Fibroblast of upper back skin (primary cell): ENCODE results near the gene MCEMP1.
"Not testable (repeated sequence)": the region's sequence is repeated elsewhere in the genome, so short reads cannot be mapped to it uniquely, and the experiment has no call there.

Source experiments
- DNase-seq: peaks from one replicate; pipeline ENCODE4 v3.0.0-alpha.2; 2013

The MCEMP1 gene

DNA sequence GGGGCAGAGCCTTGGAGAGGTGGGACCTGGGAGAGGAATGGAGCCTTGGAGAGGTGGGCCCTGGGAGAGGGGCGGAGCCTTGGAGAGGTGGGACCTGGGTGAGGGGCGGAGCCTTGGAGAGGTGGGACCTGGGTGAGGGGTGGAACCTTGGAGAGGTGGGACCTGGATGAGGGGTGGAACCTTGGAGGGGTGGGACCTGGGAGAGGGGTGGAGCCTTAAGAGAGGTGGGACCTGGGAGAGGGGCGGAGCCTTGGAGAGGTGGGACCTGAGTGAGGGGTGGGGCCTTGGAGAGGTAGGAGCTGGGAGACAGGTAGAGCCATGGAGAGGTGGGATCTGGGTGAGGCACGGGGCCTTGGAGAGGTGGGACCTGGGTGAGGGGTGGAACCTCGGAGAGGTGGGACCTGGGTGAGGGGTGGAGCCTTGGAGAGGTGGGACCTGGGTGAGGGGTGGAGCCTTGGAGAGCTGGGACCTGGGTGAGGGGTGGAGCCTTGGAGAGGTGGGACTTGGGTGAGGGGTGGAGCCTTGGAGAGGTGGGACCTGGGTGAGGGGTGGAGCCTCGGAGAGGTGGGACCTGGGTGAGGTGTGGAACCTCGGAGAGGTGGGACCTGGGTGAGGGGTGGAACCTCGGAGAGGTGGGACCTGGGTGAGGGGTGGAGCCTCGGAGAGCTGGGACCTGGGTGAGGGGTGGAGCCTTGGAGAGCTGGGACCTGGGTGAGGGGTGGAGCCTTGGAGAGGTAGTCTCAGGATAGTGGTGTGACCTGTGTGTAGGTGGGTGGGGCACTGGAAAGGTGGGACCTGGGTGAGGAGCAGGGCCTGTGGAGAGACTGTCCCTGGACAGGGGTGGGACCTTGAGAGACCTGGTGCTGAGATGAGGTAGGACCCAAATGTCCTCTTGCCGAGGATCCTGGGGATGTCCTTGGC is 33.0 kb upstream of the MCEMP1 start:
- DNase-seq = not testable (repeated sequence)

DNA sequence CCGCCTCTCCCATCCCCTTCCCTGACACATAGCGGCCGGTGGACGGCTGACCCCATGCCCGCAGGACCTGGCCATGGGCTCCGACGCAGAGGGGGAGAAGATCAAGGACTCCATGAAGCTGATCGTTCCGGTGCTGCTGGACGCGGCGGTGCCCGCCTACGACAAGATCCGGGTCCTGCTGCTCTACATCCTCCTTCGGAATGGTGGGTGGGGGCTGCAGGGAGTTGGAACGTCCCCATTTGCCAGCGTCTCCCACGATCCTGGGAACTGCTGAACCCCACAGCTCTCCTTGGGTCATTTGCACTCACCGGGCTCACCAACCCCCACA is 32.4 kb upstream of the MCEMP1 start:
- no peak for DNase-seq

DNA sequence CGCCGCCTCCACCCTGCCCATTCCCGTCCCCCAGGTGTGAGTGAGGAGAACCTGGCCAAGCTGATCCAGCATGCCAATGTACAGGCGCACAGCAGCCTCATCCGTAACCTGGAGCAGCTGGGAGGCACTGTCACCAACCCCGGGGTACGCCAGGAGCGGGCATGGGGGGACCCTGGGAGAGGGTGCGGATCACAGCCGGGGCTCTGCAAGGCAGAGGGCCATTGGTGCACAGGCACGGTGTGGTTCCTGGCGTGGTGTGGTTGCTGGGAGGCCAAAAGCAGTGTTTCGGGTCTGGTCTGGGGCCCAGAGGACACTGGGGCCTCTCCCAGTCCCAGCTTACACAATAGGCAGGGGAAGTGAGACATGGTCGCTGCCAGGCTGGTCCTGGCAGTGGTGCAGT is 31.7 kb upstream of the MCEMP1 start:
- no peak for DNase-seq

DNA sequence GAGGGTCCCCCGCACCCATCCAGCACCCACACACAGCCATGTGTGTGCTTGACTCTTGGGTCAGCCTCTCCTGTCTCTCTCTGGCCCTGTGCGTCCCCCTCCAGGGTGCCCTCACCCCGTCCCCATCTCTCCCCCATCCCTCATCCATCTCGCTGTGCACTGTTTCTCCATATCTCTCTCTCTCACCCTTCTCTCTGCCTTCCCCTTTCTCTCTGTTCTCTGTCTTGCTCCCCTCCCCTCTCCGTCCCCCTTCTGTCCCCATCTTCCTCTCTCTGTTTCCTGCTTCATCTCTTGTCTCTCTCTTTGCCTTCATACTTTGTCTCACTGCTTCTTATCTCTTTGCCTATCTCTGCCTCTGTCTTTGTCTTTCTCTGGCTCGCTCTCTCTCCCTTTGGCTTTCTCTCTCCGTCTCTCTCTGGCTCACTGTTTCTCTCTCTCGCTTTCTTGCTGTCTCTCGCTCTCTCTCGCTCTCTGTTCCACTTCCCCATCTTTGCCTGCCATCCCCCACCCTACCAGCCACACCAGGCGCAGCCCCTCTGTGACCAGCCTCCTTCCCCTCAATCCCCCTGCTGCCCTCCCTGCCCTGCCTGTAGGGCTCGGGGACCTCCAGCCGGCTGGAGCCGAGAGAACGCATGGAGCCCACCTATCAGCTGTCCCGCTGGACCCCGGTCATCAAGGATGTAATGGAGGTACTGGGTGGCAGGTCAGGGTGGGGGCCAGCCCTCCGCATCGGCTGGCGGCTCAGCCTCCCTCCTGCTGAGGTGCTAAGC is 31.0 kb upstream of the MCEMP1 start:
- no peak for DNase-seq

DNA sequence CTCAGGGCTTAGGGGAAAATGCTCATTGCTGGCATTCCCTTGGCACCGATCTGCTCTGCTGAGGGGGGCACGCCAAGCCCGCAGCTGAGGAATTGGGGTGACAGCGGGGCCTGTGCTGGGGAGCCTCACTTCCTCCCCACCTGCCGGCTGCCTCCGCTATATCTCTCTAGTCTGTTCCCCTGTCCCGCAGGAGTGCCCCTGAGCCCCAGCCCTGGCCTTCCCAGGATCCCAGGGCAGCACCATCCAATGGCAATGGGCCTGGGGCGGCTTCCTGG is 30.5 kb upstream of the MCEMP1 start:
- DNase-seq = no peak

DNA sequence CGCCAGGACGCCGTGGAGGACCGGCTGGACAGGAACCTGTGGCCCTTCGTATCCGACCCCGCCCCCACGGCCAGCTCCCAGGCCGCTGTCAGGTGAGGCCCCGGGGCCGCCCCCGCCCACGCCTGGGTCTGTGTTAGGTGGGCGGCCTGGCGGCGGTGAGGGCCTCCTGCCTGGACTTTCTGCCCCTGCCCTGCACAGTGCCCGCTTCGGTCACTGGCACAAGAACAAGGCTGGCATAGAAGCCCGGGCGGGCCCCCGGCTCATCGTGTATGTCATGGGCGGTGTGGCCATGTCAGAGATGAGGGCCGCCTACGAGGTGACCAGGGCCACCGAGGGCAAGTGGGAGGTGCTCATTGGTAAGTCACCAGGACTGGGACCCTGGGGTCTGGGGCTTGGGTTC is 29.7 kb upstream of the MCEMP1 start:
- DNase-seq = no peak

DNA sequence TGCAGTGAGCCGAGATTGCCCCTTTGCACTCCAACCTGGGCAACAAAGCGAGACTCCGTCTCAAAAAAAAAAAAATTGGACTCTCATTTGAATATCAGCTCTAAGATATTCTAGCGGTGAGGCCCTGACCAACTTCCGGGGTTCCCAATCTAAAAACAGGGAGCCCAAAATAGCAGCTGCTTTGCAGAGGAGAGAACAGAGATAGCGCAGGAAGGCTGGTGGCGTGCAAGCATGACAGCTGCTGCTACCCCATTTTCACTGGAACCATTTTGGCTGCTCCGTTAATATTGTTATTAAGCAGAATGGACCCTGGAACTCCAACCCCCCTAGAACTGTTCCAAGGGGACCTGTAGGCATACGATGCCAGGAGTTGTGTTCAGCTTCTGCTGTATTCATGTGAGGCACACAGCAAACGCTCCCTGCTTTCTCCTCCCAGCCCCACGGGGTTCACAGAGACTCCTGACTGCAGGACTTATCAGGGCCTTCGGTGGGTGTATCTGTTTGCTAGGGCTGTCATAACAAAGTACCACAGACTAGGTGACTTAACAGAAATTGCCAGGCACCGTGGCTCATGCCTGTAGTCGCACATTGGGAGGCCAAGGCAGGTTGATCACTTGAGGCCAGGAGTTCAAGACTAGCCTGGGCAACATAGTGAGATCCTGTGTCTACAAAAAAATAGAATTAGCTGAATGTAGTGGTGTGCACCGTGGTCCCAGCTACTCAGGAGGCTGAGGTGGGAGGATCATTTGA is 28.4 kb upstream of the MCEMP1 start:
- no peak for DNase-seq

DNA sequence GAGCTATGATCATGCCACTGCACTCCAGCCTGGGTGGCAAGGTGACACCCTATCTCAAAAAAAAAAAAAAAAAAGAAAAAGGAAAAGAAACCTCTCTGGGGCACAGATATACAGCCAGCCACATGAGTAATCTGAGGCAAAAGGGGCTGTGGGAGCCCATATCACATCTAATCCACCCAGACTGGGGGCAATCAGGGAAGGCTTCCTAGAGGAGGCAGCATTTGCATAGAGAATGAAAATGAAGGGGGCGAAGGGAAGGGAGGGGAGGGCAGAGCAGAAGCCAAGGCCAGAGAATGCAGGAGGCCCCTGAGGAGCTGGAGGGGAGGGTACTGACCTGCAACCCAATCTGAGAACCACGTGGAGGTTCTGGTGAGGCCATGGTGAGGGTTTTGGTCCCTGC is 26.7 kb upstream of the MCEMP1 start:
- no peak for DNase-seq

DNA sequence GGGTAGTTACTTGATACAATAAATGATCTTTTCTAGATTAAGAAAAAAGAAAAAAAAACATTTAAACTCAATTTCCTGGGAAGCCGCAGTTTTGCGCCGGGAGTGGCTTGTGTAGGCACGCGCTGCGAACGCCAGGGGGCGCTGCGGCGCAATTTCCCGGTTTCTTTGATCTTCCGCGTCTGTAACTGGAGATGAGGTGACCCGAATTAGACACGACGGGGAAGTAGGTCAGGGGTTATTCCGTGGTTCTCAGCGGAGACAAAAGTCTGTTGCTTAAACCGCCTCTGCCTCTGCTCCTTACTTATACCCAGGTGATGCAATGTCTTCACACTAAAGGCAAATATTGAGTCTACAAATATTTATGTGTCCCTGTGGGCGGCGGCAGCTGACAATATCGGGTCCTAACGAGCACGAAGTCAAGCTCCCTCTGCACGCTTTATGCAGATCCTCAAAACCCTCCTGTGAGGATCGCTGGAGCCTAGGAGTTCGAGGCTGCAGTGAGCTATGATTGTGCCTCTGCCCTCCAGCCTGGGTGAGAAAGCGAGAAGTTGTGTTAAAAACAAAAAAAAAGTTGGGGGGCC is 24.7 kb upstream of the MCEMP1 start:
- DNase-seq = peak; percentile 59

DNA sequence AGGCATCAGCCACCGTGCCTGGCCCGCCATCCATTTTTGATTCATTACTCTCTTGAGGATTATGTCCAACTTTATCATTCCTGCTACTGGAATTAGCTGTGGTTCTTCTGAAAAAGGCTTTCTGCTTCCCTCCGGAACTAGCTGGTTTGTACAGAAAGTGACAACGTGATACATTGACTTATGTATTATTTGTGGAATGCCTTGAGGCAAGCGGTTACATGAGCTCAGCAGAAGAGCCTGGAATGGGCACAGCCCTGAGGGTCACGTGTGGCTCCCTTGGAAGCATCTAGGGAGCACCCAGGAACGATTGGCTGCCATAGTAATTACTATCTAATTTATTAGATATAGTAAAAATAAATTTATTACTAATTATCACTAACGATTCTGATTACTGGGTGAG is 22.5 kb upstream of the MCEMP1 start:
- peak; percentile 12 for DNase-seq

DNA sequence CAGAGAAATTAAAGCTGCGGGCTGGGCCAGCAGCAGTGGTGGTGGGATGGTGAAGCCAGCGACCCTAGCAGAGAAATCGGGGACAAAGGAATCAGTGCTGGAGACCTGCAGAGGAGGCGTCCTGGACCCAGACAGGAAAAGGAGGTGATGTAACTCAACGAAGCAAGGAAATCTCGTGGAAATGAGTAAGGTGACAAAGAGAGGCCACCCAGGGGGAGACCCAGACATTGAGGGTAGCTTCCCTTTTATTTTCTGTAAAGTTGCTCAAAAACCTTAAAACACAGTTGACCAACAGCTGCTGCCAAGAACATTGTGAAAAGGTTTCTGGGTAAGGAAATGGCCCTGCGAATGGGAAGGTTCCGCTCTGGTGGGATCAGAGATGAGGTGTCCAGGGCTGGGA is 21.3 kb upstream of the MCEMP1 start:
- no peak for DNase-seq

DNA sequence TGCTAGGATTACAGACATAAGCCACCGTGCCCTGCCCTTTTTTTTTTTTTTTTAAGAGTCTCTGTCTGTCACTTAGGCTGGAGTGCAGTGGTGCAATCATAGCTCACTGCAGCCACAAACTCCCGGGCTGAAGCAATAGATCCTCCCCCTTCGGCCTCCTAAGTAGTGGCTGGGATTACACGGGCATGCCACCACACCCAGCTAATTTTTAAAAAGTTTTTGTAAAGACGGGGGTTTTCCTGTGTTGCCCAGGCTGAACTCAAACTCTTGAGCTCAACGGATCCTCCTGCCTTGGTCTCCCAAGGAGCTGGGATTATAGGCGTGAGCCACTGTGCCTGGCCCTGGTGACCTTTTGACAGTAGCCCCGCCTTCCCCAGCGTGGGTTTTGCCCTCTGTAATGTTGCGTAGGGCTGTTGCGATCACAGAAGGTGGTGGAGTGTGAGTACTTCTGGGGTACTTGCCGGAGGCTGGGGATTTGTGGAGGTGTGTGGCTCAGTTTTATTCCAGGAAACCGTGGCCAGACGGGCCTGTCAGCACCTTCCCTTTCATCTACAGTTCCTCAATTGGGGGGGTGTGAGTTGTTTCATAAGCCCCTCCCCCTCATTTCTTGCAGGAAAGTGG is 19.6 kb upstream of the MCEMP1 start:
- no peak for DNase-seq

DNA sequence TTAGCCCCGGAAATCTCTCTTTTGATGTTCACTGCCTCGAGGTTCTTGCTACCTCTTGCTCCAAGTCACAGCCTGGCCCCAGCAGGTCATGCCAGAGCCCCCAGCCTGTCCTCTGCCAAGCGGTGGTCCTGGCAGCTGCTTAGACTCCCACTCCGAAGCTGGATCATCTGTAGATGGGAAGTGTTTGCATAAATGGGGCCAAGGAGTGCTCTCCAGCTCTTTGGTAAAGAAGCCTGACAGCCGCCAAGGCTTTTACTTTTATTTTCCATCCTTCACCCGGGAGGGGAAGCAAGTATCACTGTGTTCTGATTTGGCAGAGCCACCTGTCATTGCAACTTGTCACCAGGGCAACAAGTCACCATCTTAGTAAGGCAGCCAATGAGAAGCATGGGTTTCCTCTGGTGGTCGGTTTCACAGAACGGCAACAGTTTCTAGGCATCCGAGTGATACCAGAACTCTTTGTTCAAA is 18.6 kb upstream of the MCEMP1 start:
- no peak for DNase-seq

DNA sequence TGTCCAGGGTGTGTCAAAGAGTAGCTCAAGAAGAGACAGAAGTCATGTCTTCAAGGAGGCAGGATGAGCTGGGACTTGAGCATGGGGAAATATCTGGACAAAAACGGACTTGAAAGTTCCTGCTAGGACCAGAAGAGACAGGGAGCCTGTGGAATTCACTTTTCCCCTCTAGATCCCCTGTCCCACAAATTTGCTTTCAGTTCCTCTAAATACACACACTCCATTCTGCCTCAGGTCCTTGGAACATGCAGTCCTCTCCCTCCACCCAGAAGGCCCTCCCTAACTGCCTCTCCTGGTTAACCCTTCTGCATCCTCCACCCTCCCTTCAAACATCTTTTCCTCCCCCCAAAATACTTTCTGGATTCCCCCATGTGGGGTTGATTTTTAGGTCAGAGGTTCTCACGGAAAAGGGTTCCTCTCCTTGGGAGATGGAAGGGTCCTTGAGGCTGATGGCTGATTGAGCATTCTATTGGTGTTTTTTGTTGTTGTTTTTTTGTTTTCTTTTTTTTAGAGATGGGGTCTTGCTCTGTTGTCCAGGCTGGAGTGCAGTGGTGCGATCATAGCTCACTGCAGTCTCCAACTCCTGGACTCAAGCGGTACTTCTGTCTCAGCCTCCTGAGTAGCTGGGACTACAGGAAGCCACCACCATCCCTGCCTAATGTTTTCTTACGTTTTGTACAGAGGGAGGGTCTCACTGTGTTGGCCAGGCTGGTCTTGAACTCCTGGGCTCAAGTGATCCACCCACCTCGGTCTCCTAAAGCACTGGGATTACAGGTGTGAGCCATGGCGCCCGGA is 14.9 kb upstream of the MCEMP1 start:
- no peak for DNase-seq

DNA sequence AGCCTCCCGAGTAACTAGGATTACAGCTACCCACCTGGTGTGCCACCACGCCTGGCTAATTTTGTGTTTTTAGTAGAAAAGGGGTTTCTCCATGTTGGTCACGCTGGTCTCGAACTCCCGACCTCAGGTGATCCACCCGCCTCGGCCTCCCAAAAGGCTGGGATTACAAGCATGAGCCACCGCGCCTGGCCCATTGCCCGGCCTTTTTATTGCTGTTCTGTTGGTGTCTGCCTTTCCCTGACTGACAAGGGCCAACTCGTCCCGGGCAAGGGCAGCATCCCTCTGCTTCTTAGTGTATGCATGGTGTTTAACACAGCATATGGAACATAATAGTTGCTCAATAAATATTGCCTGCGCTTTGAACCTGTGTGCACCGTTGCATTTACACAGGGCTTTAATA is 14.2 kb upstream of the MCEMP1 start:
- DNase-seq = no peak

DNA sequence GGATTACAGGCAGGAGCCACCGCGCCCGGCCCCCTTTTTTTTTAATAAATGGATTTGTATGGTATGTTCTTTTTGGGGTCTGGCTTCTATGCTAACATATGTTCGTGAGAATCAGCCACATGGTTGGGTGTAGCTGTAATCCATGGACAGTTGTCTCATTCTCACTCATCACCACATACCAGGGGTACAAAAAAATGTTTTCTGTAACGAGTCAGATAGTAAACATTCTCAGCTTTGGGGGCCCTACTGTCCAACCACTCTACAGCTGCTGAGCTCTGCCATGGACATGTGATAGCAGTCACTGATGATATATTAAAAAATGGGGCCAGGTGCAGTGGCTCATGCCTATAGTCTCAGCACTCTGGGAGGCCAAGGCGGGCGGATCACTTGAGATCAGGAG is 13.2 kb upstream of the MCEMP1 start:
- DNase-seq = no peak

DNA sequence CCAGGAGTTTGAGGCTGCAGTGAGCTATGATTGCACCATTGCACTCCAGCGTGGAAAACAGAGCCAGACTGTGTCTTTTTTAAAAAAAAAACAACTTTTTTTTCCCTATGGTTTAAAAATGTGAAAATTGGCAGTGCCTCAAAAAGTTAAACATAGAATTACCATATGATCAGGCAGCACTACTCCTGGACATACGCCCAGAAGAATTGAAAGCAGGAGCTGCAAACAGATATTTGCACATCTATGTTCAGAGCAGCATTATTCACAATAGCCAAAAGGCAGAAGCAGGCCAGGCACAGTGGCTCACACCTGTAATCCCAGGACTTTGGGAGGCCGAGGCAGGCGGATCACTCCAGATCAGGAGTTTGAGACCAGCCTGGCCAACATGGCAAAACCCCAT is 11.8 kb upstream of the MCEMP1 start:
- peak; percentile 78 for DNase-seq

DNA sequence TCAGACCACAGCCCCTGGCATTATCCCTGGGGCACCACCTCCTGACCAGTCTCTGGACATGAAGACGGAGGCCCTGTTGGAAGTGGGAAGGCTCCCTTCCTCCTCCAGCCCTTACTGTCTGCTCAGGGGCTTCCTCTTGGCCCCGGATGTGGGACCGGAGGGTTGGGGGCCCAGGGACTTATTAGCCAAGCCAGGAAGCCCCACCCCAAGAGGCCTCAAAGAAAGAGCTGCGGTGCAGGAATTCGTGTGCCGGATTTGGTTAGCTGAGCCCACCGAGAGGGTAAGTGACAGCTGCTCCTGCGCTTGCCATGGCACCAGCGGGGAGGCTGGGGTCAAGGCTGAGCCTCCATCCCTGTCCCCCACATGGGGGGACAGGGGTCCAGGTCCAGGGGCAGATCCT is 8.0 kb upstream of the MCEMP1 start, which contains the start of gene RETN:
RETN (plus strand) TSS at position 208 of the 400 bp plus-strand sequence. CDS start 278 bp downstream, outside the sequence.
- DNase-seq = no peak

DNA sequence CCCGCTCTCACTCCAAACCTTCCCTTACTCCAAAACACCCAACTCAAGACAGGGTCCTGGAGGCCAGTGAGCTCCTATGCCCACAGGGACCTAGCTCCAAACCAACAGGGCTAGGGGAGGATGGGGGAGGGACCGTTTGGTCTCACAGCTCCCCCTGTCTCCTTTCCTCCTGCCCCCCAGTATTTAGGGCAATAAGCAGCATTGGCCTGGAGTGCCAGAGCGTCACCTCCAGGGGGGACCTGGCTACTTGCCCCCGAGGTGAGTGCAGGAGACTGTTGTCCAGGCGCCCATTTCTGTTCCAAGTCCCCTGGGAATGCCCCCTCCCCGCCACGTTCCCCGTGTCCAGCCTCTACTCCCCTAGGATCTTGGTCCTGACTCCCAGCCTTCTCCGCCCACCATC is 7.2 kb upstream of the MCEMP1 start:
- DNase-seq = no peak

DNA sequence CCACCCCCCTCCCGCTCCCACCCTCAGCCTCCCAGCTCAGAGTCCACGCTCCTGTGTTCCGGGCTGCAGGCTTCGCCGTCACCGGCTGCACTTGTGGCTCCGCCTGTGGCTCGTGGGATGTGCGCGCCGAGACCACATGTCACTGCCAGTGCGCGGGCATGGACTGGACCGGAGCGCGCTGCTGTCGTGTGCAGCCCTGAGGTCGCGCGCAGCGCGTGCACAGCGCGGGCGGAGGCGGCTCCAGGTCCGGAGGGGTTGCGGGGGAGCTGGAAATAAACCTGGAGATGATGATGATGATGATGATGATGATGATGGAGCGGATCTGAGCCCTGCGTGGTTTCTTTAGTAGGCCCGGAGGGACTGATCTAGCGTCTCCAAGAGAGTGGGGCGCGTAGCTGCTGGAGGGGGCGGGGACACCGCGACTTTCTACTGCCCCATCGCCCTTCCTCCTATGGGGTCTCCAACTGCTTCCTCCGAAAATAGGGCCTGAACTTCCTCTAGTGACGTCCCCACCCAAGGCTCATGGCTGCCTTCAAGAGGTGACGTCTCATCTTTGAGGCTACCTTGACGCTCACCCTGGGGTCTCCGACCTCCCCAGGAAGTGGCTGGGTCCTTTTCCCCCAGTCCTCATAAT is 6.6 kb upstream of the MCEMP1 start:
- no peak for DNase-seq

DNA sequence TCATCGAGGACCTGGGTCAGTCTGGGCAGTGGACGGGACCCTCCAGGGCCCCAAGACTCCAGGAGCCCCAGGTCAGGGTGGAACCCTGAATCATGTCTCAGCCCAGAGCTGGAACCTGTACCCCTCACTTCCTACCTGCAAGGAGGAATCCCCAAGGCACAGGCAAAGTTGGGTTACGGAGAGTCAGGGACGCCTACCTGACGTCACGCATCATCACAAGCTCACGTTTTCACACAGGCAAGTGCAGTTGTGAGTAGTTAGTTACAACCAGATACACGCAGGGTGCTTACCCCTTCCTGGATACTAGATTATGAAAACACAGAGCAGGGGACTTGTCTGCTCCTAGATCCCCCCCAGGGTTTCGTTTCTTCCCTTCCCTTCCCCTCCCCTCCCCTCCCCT is 6.1 kb upstream of the MCEMP1 start:
- no peak for DNase-seq

DNA sequence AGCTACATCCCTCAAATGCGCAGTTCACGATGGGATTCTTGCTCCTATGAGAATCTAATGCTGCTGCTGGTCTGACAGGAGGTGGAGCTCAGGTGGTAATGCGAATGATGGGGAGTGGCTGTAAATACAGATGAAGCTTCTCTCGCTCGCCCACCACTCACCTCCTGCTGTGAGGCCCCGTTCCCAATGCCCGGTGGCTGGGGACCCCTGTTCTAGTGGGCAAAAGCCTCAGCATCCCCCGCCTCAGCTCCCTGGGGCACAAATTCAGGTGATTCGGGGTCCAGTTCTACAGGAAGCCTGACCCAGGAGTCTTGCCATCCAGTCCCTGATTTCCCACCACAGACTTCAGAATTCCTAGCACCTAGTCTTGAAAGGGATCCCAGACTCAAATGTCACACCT is 4.4 kb upstream of the MCEMP1 start:
- no peak for DNase-seq
